K562 (cell line): ENCODE data around the gene TMEFF2. TPM values are rescaled to one million over a fixed set of nuclear protein-coding genes. Genes with fewer than 3 reads are reported as not detected.
A peak's percentile ranks its signal among the peaks of the same experiment; 100 is the strongest.

Experiments used
- ATAC-seq: fragments of 200-7000 bp; cut with Tn5 transposase; 3 replicates; pipeline ENCODE4 v1.9.1; 2020; ENCODE audit warnings: moderate library complexity
- BruUV-seq: library from RNA; stranded (reverse); fragments of 400-500 nt; replicated peaks from 2 replicates; lab custom pipeline; 2021; lab: Mats Ljungman, UMichigan
- CTCF ChIA-PET: fragments of 300-600 bp; formaldehyde crosslinking; extraction: SDS; loops from one replicate; lab custom pipeline; 2021; ENCODE audit warnings: low intra/inter-chr PET ratio; lab: Yijun Ruan, JAX
- POLR2A ChIA-PET: fragments of 300-600, 350-650 bp; sonication (Branson Sonifier 250); formaldehyde crosslinking; extraction: SDS; loops from one replicate; lab custom pipeline; 2021; ENCODE audit warnings: antibody characterized with exemption, inconsistent platforms; lab: Yijun Ruan, JAX
- DNase-seq, 4 experiments: peaks; one replicate each; pipeline versions ENCODE4 v3.0.0 to v3.0.0-alpha.2; 2011 to 2018; ENCODE audit warnings: low spot score in 3 of 4, mixed read lengths in 3 of 4; ENCODE audit errors: extremely low read depth in 1 of 4
- FAIRE-seq: peaks from 2 replicates; lab custom pipeline; 2011; peaks lifted over from hg19 to GRCh38; lab: Jason Lieb, UNC
- H2AFZ ChIP-seq: 2 replicates; pipeline ENCODE4 v1.6.0; 2011; ENCODE audit warnings: low read depth, low read length, control low read depth, inconsistent platforms
- H3K27ac ChIP-seq: fragments of 200-600 bp; 3 replicates; pipeline ENCODE4 v1.8.0; 2011; ENCODE audit warnings: low read depth, mild to moderate bottlenecking, control low read depth, inconsistent platforms, low read length, moderate library complexity, mixed read lengths; ENCODE audit errors: extremely low read depth
- H3K27me3 ChIP-seq, 2 experiments: fragments of 300-600 bp in 1 of 2; 2 replicates in 1 of 2; 3 replicates in 1 of 2; pipeline versions ENCODE4 v1.6.0 to v1.8.0; 2011; ENCODE audit warnings: inconsistent platforms in 2 of 2, low read length in 2 of 2, mild to moderate bottlenecking in 1 of 2, mixed read lengths in 1 of 2, moderate library complexity in 1 of 2; ENCODE audit not compliant: control insufficient read depth in 2 of 2, insufficient read depth in 2 of 2
- H3K36me3 ChIP-seq: fragments of 300-600 bp; 3 replicates; pipeline ENCODE4 v1.8.0; 2011; ENCODE audit warnings: mild to moderate bottlenecking, low read length, inconsistent platforms; ENCODE audit not compliant: control insufficient read depth, insufficient read depth
- H3K4me1 ChIP-seq, 2 experiments: fragments of 200-600 bp in 1 of 2; replicated peaks in 1 of 2; 2 replicates in 1 of 2; 3 replicates in 1 of 2; pipeline versions ENCODE4 v1.5.1 to v1.8.0; 2011; ENCODE audit warnings: inconsistent platforms in 2 of 2, low read length in 2 of 2, mild to moderate bottlenecking in 1 of 2, mixed read lengths in 1 of 2, moderate library complexity in 1 of 2; ENCODE audit not compliant: control insufficient read depth in 2 of 2, insufficient read depth in 2 of 2
- H3K4me2 ChIP-seq: 2 replicates; pipeline ENCODE4 v1.6.1; 2011; ENCODE audit warnings: low read length, control low read depth, inconsistent platforms, mixed read lengths; ENCODE audit not compliant: insufficient read depth
- H3K4me3 ChIP-seq: fragments of 200-600 bp; sonication (generic), shearing (Covaris generic); 2 replicates; pipeline ENCODE4 v1.5.1; 2016; ENCODE audit warnings: control low read depth, inconsistent platforms
- H3K79me2 ChIP-seq: fragments of 200-600 bp; 3 replicates; pipeline ENCODE4 v1.8.0; 2011; ENCODE audit warnings: low read length, inconsistent platforms; ENCODE audit not compliant: control insufficient read depth, insufficient read depth
- H3K9ac ChIP-seq, 2 experiments: 2 replicates each; pipeline versions ENCODE4 v1.6.0 to v1.6.1; 2011; ENCODE audit warnings: low read depth in 2 of 2, low read length in 2 of 2, control low read depth in 1 of 2, inconsistent platforms in 1 of 2, mild to moderate bottlenecking in 1 of 2, mixed read lengths in 1 of 2; ENCODE audit not compliant: insufficient read depth in 1 of 2
- H3K9me1 ChIP-seq: one replicate; pipeline ENCODE4 v1.6.0; 2011; ENCODE audit warnings: inconsistent platforms, mild to moderate bottlenecking, low read length, moderate library complexity; ENCODE audit not compliant: control insufficient read depth, insufficient read depth
- H3K9me3 ChIP-seq: replicated peaks from 2 replicates; pipeline ENCODE4 v1.5.1; 2011; ENCODE audit warnings: low read depth, low read length, inconsistent platforms; ENCODE audit not compliant: control insufficient read depth, insufficient read depth
- H4K20me1 ChIP-seq: replicated peaks from 2 replicates; pipeline ENCODE4 v1.6.1; 2011; ENCODE audit warnings: low read length, inconsistent platforms, mixed read lengths; ENCODE audit not compliant: control insufficient read depth, insufficient read depth
- ATF1 ChIP-seq, 2 experiments: fragments of 450-650 bp in 1 of 2; IDR thresholded peaks; 2 replicates each; pipeline ENCODE4 v1.6.1; 2016; ENCODE audit warnings: missing compliant biosample characterization in 1 of 2, missing genetic modification characterization in 1 of 2
- CREBBP ChIP-seq: IDR thresholded peaks from one replicate; pipeline ENCODE4 v1.6.1; 2012; ENCODE audit warnings: low read depth, mild to moderate bottlenecking, control low read depth, inconsistent platforms, low read length
- GATAD2B ChIP-seq: fragments of 450-650 bp; IDR thresholded peaks from 2 replicates; pipeline ENCODE4 v1.6.1; 2017; ENCODE audit warnings: mild to moderate bottlenecking, borderline replicate concordance
- HDAC3 ChIP-seq: fragments of 450-650 bp; IDR thresholded peaks from 2 replicates; pipeline ENCODE4 v1.6.1; 2018; ENCODE audit warnings: borderline replicate concordance, mild to moderate bottlenecking, moderate library complexity; ENCODE audit not compliant: partially characterized antibody
- KDM5B ChIP-seq: fragments of 200-600 bp; sonication (generic); IDR thresholded peaks from 2 replicates; pipeline ENCODE4 v1.6.1; 2012; ENCODE audit warnings: low read depth, mild to moderate bottlenecking, moderate library complexity, low read length, control low read depth, inconsistent platforms; ENCODE audit not compliant: insufficient replicate concordance
- MAFF ChIP-seq: IDR thresholded peaks from 2 replicates; pipeline ENCODE4 v1.6.1; 2012; ENCODE audit warnings: low read length, improper control_type of control experiment
- MAFK ChIP-seq: IDR thresholded peaks from 2 replicates; pipeline ENCODE4 v1.6.1; 2011; ENCODE audit warnings: low read length, improper control_type of control experiment
- NFIC ChIP-seq: fragments of 450-650 bp; IDR thresholded peaks from 2 replicates; pipeline ENCODE4 v1.6.1; 2017; ENCODE audit warnings: mild to moderate bottlenecking, inconsistent platforms
- NONO ChIP-seq, 2 experiments: fragments of 200-400 bp in 1 of 2; fragments of 450-650 bp in 1 of 2; formaldehyde crosslinking in 1 of 2; IDR thresholded peaks; 2 replicates each; pipeline ENCODE4 v1.6.1; 2017; ENCODE audit warnings: low read depth in 2 of 2, mild to moderate bottlenecking in 2 of 2, moderate library complexity in 2 of 2, low read length in 1 of 2
- PHB2 ChIP-seq: fragments of 450-650 bp; IDR thresholded peaks from 2 replicates; pipeline ENCODE4 v1.6.1; 2017; ENCODE audit warnings: low read depth
- PTBP1 ChIP-seq: fragments of 200-400 bp; formaldehyde crosslinking; IDR thresholded peaks from 2 replicates; pipeline ENCODE4 v1.6.1; 2017; ENCODE audit warnings: low read depth, low read length
- RBM39 ChIP-seq: fragments of 200-400 bp; formaldehyde crosslinking; optimal IDR thresholded peaks from 2 replicates; pipeline ENCODE3; 2018; ENCODE audit warnings: low read depth, low read length
- SAFB ChIP-seq: fragments of 200-400 bp; formaldehyde crosslinking; IDR thresholded peaks from 2 replicates; pipeline ENCODE4 v1.6.1; 2017; ENCODE audit warnings: low read depth, low read length, borderline replicate concordance
- SMAD4 ChIP-seq: fragments of 250-450 bp; sonication (Bioruptor Pico); conservative IDR thresholded peaks from 2 replicates; pipeline ENCODE4 v1.8.0; 2021; ENCODE audit warnings: inconsistent platforms, mild to moderate bottlenecking, moderate library complexity
- ZNF23 ChIP-seq: fragments of 250-450 bp; sonication (Bioruptor Pico); IDR thresholded peaks from 2 replicates; pipeline ENCODE4 v1.4.0; 2020; ENCODE audit warnings: mild to moderate bottlenecking
- ZNF316 ChIP-seq: fragments of 450-650 bp; IDR thresholded peaks from 2 replicates; pipeline ENCODE4 v1.6.1; 2016
- ZNF444 ChIP-seq: fragments of 250-450 bp; sonication (Bioruptor Pico); IDR thresholded peaks from 2 replicates; pipeline ENCODE4 v1.4.0; 2020; ENCODE audit warnings: mild to moderate bottlenecking, moderate library complexity
- WGBS: fragments of 100-300 bp; shearing (Covaris generic); methylation state at CpG from one replicate; pipeline ENCODE4 v1.1.6; 2016; ENCODE audit warnings: low coverage, mixed read lengths; ENCODE audit not compliant: insufficient coverage; ENCODE audit errors: missing lambda C conversion rate; 5-methylcytosine and 5-hydroxymethylcytosine counted together
- in situ Hi-C: fragments of 300-500 bp; cut with MboI; formaldehyde crosslinking; loops from 4 replicates; pipeline ENCODE4 v1.15.0; 2018; ENCODE audit warnings: inconsistent platforms, mixed read lengths
- intact Hi-C: fragments of 100-400 bp; cut with micrococcal nuclease; formaldehyde crosslinking; loops from 2 replicates; pipeline ENCODE4 v1.14.2; 2022
- polyA plus RNA-seq, 8 experiments: library from polyadenylated mRNA; depleted of rRNA in 4 of 8; stranded (reverse) in 5 of 8; unstranded in 3 of 8; fragments of >200 nt; fragmentation: Nextera tagmentation in 2 of 8; fragmentation: Illumina TruSeq in 1 of 8; extraction: Ambion mirVana in 2 of 8; extraction: Trizol in 1 of 8; gene quantifications; 2 replicates each; pipeline versions ENCODE4 v1.2.1 to v1.2.3, GENCODE V29; 2011 to 2014; ENCODE audit warnings: inconsistent platforms in 1 of 8, missing spikeins in 1 of 8
- total RNA-seq, 7 experiments: library from RNA; depleted of rRNA in 6 of 7; stranded (reverse); fragments of >200 nt in 6 of 7; fragmentation: Illumina TruSeq in 2 of 7; extraction: Trizol in 2 of 7; gene quantifications; 2 replicates each; pipeline versions ENCODE4 v1.2.1 to v1.2.3, GENCODE V29; 2011 to 2021; ENCODE audit warnings: low replicate concordance in 1 of 7
- TF ChIP-seq, protein P1 (sequence below): fragments of 450-650 bp; IDR thresholded peaks from 2 replicates; pipeline ENCODE4 v1.6.1; 2018; ENCODE audit warnings: mild to moderate bottlenecking, low read depth; ENCODE audit not compliant: partially characterized antibody

TMEFF2 gene
- total and polyA plus RNA-seq, 9 of the 15 experiments (the other 6 are each of a cell fraction or from before 2014, with no cell fraction given), result 1.4 TPM; not detected in 8

- no peak for DNase-seq
- H3K9ac ChIP-seq, result no peak overlapping the region
- H4K20me1 ChIP-seq, result no peaks in the 10 kb centered on the region
- H3K27ac ChIP-seq, result no peak overlapping the region
- intact Hi-C loops (no loop called here), in situ Hi-C loops (no loop called here)
- no TSS peak for BruUV-seq
- no peak overlapping the region for H2AFZ ChIP-seq
- H3K4me2 ChIP-seq, result no peak overlapping the region
- ATAC-seq, result no peak
- ChIA-PET POLR2A (no interaction called here), CTCF (no interaction called here)
- no peaks in the 10 kb centered on the region for H3K4me1 ChIP-seq
- no peaks in the 10 kb centered on the region for H3K79me2 ChIP-seq
- H3K9me3 ChIP-seq, result no peaks in the 10 kb centered on the region
- H3K27me3 ChIP-seq, result no peaks in the 10 kb centered on the region
- H3K36me3 ChIP-seq, result no peaks in the 10 kb centered on the region
- no peaks in the 10 kb centered on the region for H3K9me1 ChIP-seq
- peak; percentile 70 for TF ChIP-seq NFIC
- TF ChIP-seq RBM39, result no peak
- H3K4me3 ChIP-seq, result no peak overlapping the region
- FAIRE-seq, result no peak
These were observed 143.2 kb downstream of the TMEFF2 start for GRCh38 chr2:192051533-192051932.

GRCh38 chr2:192049362-192049761 lies 145.4 kb downstream of the TMEFF2 start:
- BruUV-seq, result no TSS peak
- no peaks in the 10 kb centered on the region for H3K9me3 ChIP-seq
- ChIA-PET CTCF (no interaction called here), POLR2A (no interaction called here)
- in situ Hi-C loops (no loop called here), intact Hi-C loops (no loop called here)
- no peaks in the 10 kb centered on the region for H3K9me1 ChIP-seq
- H4K20me1 ChIP-seq, result no peaks in the 10 kb centered on the region
- H3K4me3 ChIP-seq, result no peak overlapping the region
- no peak overlapping the region for H2AFZ ChIP-seq
- H3K4me2 ChIP-seq, result no peak overlapping the region
- H3K36me3 ChIP-seq, result no peaks in the 10 kb centered on the region
- no peak overlapping the region for H3K27ac ChIP-seq
- H3K27me3 ChIP-seq, result no peaks in the 10 kb centered on the region
- no peak overlapping the region for H3K9ac ChIP-seq
- H3K79me2 ChIP-seq, result no peaks in the 10 kb centered on the region
- H3K4me1 ChIP-seq, result no peaks in the 10 kb centered on the region
- ATAC-seq (no peak), DNase-seq (no peak), FAIRE-seq (no peak)
- WGBS, result 63% methylated on average over 4 of the region's 4 CpGs
- TF ChIP-seq ZNF444 (CRISPR knock-in tag), result no peak
- no peak for TF ChIP-seq SMAD4
- TF ChIP-seq MAFK, result peak; percentile 24; the same call in 1 of the 2 replicates
- TF ChIP-seq SAFB, result no peak
- TF ChIP-seq MAFF, result 0 out of 2 replicates have a peak, but pooled peaks have one; percentile 23
- peak; percentile 55; the same call in 1 of the 2 replicates for TF ChIP-seq ZNF316
- no peak for TF ChIP-seq NONO (IDR thresholded peaks at IDR 0.05; ENCODE audit: low read depth in 2 of 2, low read length in 1 of 2)
- no peak for TF ChIP-seq GATAD2B
- TF ChIP-seq, protein P1, sequence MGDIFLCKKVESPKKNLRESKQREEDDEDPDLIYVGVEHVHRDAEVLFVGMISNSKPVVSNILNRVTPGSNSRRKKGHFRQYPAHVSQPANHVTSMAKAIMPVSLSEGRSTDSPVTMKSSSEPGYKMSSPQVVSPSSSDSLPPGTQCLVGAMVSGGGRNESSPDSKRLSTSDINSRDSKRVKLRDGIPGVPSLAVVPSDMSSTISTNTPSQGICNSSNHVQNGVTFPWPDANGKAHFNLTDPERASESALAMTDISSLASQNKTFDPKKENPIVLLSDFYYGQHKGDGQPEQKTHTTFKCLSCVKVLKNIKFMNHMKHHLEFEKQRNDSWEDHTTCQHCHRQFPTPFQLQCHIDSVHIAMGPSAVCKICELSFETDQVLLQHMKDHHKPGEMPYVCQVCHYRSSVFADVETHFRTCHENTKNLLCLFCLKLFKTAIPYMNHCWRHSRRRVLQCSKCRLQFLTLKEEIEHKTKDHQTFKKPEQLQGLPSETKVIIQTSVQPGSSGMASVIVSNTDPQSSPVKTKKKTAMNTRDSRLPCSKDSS, result no peak
- TF ChIP-seq PTBP1, result no peak
- TF ChIP-seq KDM5B, result no peak
- TF ChIP-seq CREBBP, result no peak
- TF ChIP-seq ATF1 (CRISPR knock-in tag; IDR thresholded peaks at IDR 0.05), result no peak
- no peak for TF ChIP-seq ATF1 (tag; IDR thresholded peaks at IDR 0.05)
- TF ChIP-seq PHB2, result no peak
- TF ChIP-seq HDAC3, result no peak
- no peak for TF ChIP-seq ZNF23 (CRISPR knock-in tag)
